GM20431 (cell line): ENCODE results near the gene CCIN.
"Not testable (repeated sequence)": the region's sequence is repeated elsewhere in the genome, so short reads cannot be mapped to it uniquely, and the experiment has no call there.

ENCODE experiments used
- in situ Hi-C: fragments of 300-500 bp; cut with MseI, MboI; formaldehyde crosslinking; loops from one replicate; pipeline ENCODE4 v1.15.0; 2020; ENCODE audit warnings: low sequenced_read_pairs; ENCODE audit not compliant: unreplicated experiment

Gene CCIN

GRCh38 chr9:36180243-36180642 lies 11.1 kb downstream of the CCIN start:
- in situ Hi-C loops: not testable (repeated sequence)

GRCh38 chr9:36187414-36187813 lies 18.2 kb downstream of the CCIN start:
- in situ Hi-C loops: no loop called here

GRCh38 chr9:36188212-36188611 lies 19.0 kb downstream of the CCIN start:
- in situ Hi-C loops: no loop called here

DNA sequence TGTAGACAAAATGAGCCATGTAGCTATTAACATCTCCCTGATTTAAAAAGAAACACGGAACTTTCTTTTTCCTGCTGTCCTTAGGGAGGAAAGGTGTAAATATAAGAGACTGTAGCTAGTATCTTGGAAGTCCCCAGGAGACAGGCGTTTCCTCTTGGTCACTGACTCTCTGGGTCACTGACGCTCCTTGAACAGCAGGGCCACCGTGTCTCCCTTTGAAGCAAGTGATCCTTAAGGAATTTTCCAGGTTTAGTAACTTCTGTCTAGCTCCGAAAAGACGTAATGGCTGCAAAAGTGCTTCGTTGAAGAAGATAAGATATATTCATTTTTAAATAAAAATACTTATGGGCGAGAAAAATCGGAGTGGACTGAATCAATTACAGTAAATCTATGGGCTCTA lies 20.8 kb downstream of the CCIN start:
- in situ Hi-C loops: no loop called here

DNA sequence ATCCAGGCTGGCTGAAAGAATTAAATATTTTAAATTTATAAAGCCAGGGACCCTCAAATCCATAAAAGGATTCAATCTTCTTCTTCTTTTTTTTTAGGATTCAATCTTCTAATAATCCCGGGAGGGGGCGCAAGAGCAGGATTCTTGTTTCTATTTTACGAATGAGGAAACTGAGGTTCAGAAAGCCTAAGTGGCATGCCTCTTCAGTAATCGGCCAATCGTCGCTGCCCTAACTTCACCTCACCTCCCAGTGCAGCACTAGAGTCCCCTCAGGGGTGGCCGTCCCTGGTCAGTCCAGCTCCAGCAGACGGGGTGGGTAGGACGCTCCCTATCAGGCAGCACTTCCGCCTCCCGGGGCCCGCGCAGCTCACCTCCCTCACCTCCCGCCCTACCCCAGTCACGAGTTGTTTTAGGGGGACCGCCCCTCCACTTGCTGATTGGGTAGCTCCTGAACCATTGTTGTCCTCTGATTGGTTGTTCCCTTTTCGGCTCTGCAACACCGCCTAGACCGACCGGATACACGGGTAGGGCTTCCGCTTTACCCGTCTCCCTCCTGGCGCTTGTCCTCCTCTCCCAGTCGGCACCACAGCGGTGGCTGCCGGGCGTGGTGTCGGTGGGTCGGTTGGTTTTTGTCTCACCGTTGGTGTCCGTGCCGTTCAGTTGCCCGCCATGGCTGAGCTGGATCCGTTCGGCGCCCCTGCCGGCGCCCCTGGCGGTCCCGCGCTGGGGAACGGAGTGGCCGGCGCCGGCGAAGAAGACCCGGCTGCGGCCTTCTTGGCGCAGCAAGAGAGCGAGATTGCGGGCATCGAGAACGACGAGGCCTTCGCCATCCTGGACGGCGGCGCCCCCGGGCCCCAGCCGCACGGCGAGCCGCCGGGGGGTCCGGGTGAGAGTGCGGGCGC lies 21.5 kb downstream of the CCIN start, which contains the start of gene CLTA:
TSS of gene CLTA (plus strand) at position 534 of the 902 bp plus-strand sequence. CDS start at position 670, 136 bp downstream.
- in situ Hi-C loops: no loop called here

DNA sequence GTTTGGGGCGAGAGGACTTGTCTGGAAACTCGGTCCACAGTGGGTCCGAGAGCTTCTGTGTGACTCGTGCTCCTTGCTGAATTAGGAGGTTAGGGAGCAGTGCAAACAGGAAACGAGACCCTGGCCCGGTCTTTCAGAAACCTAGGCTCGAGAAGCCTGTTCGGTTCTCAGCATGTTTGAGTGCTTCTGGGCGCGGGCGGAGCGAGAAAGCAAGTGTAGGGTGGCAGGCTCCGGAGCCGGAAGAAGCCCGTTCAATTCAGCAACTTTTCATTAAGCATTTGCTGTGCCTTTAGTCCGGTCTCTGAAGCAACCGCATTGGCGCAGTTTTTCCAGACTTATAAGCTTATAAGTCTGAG lies 22.1 kb downstream of the CCIN start:
- in situ Hi-C loops: no loop called here

DNA sequence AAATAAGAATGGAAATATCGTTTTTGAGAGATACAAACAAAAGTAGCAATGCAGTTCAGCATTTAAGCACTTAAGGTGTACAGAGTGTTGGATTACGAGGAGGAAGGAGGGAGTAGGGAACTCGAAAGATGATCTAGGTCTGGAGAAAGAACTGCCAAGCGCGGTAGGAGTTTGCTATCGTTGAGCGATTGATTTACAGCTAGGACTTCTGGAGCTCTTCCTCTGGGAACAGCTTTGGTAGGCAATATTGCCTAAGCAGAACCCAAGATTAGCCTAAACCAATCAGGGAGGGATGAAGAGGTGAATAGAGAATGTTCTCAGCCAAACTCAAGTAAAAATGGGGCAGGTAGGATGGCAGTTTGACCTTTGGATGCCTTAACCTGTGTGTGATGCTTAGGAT lies 22.5 kb downstream of the CCIN start:
- in situ Hi-C loops: no loop called here

GRCh38 chr9:36192196-36192595 lies 23.0 kb downstream of the CCIN start:
- in situ Hi-C loops: no loop called here

DNA sequence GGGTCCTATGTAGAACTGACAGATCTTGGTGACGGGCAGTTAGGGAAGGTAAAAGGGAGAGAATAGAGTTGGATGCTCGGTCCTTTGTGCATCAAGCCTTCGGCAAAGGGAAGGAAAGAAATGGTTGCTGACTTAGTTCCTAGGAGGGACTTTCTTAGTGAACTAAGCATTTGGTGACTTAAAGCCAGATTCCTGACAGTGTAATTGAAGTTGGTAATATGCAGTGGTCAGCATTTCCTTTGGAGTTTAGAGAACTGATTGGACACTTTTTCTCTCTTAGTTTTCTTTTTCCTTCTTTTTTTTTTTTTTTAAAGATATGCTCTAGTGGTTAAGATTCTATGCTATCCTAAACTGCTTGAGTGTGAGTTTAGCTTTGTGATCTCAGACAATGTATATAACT lies 23.8 kb downstream of the CCIN start:
- in situ Hi-C loops: no loop called here

DNA sequence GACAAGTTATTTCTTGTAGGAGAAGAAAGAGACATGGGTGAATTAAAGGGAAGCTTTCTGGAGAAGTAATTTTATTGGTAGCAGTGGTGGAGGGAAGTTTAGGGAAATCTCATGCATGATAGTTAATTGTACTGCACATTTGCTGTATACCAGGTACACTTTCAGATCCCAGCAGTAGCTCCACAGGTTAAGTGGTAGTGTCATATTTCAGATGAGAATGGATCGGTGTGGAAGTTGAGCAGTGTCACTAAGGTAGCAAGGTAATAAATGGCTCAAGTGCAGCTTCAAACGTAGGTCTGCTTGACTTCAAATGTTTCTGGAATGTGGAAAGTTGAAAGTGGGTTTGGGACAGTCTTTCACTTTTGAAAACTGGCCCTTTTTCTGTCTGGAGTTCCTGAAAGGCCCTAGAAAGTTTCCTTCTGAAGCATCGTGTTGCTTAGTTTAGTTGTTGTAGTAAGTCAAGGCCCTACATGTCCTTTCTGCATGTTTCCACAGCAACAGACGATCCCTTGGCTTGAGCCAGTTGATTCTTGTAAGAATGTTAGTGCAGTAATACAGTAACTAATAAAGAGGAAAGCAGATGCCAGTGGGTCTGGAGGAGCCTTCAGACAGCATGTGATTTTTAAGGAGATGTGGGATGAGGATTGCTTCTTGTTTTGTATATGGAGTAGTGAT lies 25.3 kb downstream of the CCIN start:
- in situ Hi-C loops: no loop called here

DNA sequence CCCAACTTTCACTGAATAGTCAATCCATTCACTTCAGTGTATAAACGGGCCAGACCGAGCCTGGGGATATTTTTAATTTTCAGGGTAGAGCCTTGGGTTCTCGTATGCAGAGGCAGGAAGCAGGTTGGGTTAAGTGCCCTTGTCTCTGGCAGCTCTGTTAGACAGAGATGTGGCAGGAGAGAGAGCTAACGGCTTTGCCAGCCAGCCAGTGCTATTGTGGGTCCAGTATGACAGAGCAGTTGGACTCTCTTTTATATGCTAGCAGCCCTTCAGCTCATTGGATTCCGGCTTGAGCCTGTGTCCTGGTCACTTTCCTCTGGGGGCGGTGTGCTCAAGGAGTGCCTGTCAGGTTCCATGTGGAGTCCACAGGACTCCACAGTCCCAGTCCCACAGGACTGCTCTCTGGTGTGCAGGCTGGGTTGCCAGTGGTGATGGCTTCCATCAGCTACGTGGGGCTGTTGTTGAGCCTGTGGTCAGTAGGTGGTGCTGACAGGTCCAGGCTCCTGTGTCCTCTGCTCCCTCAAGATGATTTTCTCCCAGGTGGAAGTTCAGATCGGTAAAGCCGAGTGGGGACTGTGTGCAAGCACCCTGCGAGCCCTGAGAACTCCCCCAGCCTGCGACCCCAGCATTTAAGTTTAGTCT lies 35.8 kb downstream of the CCIN start:
- in situ Hi-C loops: no loop called here

GRCh38 chr9:36207016-36207415 lies 37.8 kb downstream of the CCIN start:
- in situ Hi-C loops: no loop called here

DNA sequence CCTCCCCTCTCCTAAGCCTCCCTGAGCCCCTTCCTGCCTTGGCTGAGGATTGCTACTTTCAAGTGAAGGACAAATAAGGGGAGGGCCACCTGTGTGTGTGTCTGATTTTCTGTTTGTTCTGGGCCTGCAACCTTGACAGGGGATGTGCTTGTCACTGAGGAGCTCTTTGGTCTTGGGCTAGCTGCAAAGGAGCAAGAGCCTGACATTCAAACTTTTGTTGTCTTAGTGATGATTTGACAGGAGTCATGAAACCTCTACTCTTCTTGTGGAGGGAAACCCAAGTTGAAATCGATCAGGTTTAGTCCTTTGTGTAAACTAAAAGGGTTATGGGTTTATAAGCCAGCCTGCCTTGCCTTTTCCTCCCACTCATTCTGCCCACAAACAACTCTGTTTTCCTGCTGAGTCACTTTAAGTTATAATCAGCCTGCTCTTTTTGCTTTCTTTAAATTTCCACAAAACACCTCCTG lies 38.4 kb downstream of the CCIN start:
- in situ Hi-C loops: no loop called here

- in situ Hi-C loops: no loop called here
These were observed 39.5 kb downstream of the CCIN start for GRCh38 chr9:36208521-36209253.

DNA sequence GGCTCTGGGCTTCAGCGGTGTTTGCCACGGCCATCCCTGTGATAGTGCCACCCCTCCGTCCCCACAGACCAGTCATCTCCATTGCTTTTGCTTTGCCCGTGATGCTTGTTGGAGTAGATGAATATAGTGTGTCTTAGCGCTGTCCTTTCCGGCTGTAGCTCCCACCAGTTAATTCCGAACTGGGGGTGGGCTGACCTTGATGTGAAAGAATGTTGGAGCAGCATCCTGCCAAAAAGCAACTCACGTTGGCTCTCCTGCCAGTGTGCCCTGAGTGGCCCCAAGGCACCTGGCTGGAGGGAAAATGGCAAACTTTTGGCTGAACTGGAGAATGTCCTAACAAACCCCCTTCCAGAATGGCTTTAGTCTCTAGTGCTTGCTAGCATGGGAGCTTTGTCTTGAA lies 41.5 kb downstream of the CCIN start:
- in situ Hi-C loops: no loop called here

- in situ Hi-C loops: no loop called here
These were observed 42.3 kb downstream of the CCIN start for GRCh38 chr9:36211510-36211909.

DNA sequence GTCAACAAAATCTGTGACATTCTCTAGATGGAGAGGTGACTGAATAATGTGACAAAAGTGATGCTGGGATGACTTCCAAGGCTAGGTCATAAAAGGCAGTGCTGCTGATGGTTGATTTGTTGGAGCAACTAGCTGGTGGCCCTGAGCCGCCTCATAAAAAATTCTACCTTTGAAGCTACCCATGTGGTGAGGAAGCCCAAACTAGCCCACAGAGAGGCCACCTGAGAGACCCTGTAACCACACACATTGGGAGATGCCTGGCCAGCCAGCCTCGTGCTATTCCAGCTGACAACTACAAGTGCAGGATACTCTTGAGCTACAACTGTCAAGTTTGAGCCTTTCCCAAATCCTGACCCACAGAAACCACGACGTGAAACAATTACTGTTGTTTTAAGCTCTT lies 44.2 kb downstream of the CCIN start:
- in situ Hi-C loops: no loop called here

DNA sequence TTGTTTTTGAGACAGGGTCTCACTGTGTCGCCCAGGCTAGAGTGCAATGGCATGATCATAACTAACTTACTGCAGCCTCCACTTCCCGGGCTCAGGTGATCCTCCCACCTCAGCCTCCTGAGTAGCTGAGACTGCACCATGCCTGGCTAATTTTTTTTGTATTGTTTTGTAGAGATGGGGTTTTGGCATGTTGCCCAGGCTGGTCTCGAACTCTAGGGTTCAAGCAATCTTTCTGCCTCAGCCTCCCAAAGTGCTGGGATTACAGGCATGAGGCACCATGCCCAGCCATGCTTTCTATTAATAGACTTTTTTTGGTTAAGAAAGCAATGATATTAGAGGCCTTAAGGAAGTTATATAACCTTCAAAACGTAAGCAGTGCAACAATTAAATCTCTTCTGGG lies 44.8 kb downstream of the CCIN start:
- in situ Hi-C loops: no loop called here

DNA sequence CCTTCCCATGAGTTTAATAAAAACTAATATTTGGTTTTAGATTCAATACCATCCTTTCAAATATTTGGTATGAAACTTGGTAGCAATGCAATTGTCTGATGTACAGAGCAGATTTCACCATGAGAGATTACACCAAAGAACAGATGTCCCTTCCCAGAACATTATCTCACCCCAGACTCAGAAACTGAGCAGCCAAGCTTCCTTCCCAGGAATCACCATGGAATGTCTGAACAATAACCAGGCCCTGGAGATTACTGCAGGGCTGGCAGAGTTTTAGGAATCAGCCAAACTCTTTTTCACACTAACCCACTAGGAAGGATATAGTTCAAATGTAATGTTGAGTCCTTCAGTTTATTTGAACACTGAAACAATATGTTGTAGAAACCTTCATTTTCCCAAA lies 45.4 kb downstream of the CCIN start:
- in situ Hi-C loops: no loop called here

DNA sequence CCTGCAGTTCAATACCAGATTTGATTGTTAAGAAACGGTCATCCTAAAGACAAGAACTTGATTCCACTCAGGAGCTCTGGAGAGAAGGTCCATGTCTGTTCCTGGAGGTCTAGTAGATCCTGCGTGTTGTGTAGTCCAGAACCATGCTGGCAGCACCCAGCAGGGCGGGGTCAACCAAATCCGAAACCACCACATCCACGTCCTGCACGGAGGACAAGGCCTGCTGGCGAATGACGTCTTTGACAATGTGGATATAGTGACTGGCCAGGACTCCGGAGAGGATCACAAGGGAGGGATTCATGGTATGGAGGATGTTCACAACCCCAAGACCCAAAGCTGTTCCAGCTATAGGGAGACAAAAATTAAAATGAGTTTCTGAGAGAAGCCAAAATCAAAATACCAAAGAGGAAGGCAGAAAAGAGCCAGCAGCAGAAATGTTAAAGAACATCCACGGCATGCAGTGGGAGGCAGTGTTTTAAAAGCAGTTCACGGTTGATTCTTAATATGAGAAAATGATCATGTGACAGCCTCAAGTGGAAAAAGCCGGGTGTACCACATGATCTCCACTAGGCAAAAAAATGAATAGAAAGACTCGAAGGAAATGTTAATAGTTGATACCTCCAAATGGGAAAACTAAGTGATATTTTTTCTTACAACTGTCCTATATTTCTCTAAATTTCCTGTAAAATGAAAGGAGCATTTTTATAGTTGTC lies 48.2 kb downstream of the CCIN start:
- in situ Hi-C loops: no loop called here
